HFFc6 (cell line): Measurements from ENCODE around the gene PDSS1. TPM values are rescaled to one million over a fixed set of nuclear protein-coding genes. Genes with fewer than 3 reads are reported as not detected.

Source experiments
- DNase-seq: peaks from one replicate; pipeline ENCODE4 v3.0.0-alpha.2; 2018
- H3K27ac Mint-ChIP-seq: 2 replicates; pipeline ENCODE4 v1.8.0; 2020; ENCODE audit warnings: mild to moderate bottlenecking, mixed read lengths
- H3K27me3 Mint-ChIP-seq: 2 replicates; pipeline ENCODE4 v1.8.0; 2021; ENCODE audit warnings: mild to moderate bottlenecking, moderate library complexity, mixed read lengths; ENCODE audit not compliant: insufficient read depth
- H3K36me3 Mint-ChIP-seq: 2 replicates; pipeline ENCODE4 v1.8.0; 2021; ENCODE audit warnings: low read depth, mixed read lengths
- H3K4me1 Mint-ChIP-seq: 2 replicates; pipeline ENCODE4 v1.8.0; 2020; ENCODE audit warnings: low read depth, mixed read lengths
- H3K4me3 Mint-ChIP-seq: 2 replicates; pipeline ENCODE4 v1.8.0; 2020; ENCODE audit warnings: mild to moderate bottlenecking, moderate library complexity, mixed read lengths
- H3K9me3 Mint-ChIP-seq: 2 replicates; pipeline ENCODE4 v1.8.0; 2020; ENCODE audit warnings: mild to moderate bottlenecking, mixed read lengths
- total RNA-seq, 6 experiments: library from RNA; stranded (reverse); fragmentation: NEBNext Ultra II Directional; extraction: Animal tissue kit (Norgen Biotek cat#: 25700); gene quantifications; 2 replicates in 1 of 6; 3 replicates in 5 of 6; pipeline ENCODE4 v1.2.3, GENCODE V29; 2021
- TF ChIP-seq, protein P1 (sequence below): fragments of 200-600 bp; sonication (generic); IDR thresholded peaks from 2 replicates; pipeline ENCODE4 v1.5.0; 2021; ENCODE audit warnings: antibody characterized with exemption, mild to moderate bottlenecking

The PDSS1 gene
- total RNA-seq, 6 experiments from 2014 or later, result 5.0 to 9.7 (median 7.5) TPM

DNA sequence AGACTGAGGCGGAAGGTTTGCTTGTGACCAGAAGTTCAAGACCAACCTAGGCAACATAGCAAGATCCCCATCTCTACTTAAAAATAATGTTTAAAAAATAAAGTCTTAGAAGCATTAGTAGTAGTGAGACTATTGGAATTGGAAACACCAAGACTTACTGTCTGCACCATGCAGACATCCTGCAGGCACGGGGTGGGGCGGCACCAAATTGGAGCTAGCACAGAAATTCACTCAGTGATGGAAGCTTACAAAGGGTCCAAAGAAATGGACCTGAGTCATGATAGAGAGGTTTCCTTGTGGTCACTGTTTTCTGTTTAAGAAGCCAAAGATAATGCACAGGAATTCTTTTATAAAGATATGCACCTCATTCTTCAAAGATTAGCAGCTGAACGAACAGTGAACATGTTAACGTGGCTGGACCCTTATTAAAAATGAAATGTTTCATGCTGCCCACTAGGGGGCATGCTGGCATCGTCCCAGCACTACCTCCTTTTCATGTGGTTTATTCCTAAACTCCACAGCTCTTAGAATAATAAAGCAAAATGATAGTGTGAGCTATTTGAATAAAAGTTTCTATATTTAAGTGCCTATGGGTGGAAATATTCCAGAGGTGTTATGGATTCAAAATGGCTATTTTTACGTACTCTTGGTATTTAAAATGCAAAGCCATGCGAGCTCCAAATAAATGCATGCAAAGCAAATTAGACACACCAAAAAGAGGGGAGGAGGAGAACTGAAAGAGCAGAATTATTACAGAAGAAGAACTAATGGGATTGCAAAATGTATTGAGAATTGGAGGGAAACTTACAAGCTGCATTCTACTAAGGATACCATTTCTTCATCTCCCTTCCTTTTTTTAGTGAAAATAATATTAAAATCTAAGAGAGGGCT is 28.6 kb downstream of the PDSS1 start:
- DNase-seq, result peak; percentile 49
- no peaks in the 10 kb centered on the region for H3K27me3 Mint-ChIP-seq
- peaks cover 9% of the 10 kb centered on the region; the same call in 1 of the 2 replicates for H3K36me3 Mint-ChIP-seq
- TF ChIP-seq, protein P1, sequence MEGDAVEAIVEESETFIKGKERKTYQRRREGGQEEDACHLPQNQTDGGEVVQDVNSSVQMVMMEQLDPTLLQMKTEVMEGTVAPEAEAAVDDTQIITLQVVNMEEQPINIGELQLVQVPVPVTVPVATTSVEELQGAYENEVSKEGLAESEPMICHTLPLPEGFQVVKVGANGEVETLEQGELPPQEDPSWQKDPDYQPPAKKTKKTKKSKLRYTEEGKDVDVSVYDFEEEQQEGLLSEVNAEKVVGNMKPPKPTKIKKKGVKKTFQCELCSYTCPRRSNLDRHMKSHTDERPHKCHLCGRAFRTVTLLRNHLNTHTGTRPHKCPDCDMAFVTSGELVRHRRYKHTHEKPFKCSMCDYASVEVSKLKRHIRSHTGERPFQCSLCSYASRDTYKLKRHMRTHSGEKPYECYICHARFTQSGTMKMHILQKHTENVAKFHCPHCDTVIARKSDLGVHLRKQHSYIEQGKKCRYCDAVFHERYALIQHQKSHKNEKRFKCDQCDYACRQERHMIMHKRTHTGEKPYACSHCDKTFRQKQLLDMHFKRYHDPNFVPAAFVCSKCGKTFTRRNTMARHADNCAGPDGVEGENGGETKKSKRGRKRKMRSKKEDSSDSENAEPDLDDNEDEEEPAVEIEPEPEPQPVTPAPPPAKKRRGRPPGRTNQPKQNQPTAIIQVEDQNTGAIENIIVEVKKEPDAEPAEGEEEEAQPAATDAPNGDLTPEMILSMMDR, result peak; percentile 95
- H3K4me3 Mint-ChIP-seq, result no peak overlapping the region
- no peak overlapping the region for H3K27ac Mint-ChIP-seq
- H3K9me3 Mint-ChIP-seq, result no peaks in the 10 kb centered on the region
- no peaks in the 10 kb centered on the region; the same call in 1 of the 2 replicates for H3K4me1 Mint-ChIP-seq

DNA sequence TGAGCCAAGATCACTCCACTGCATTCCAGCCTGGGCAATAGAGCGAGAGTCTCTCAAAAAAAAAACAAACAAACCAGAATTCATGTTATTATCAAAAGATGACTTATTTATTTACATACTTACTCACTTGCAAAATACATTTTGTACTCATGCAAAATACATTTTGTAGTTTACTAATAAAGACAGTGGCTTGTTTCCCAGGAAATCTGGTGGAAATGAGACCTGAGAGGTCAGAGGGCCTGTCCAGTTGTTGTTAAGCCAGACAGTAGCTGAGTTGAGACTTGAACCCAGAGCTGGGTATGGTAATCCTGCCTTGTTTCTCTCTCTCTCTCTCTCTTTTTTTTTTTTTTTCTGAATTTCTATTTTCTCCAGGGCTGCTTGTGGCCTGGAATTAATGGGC is 29.5 kb downstream of the PDSS1 start:
- no peaks in the 10 kb centered on the region for H3K9me3 Mint-ChIP-seq
- DNase-seq, result no peak
- TF ChIP-seq, protein P1, result no peak
- H3K4me1 Mint-ChIP-seq, result no peaks in the 10 kb centered on the region; the same call in 1 of the 2 replicates
- H3K36me3 Mint-ChIP-seq, result peaks cover 9% of the 10 kb centered on the region; the same call in 1 of the 2 replicates
- no peaks in the 10 kb centered on the region for H3K27me3 Mint-ChIP-seq
- no peak overlapping the region for H3K4me3 Mint-ChIP-seq
- H3K27ac Mint-ChIP-seq, result no peak overlapping the region

DNA sequence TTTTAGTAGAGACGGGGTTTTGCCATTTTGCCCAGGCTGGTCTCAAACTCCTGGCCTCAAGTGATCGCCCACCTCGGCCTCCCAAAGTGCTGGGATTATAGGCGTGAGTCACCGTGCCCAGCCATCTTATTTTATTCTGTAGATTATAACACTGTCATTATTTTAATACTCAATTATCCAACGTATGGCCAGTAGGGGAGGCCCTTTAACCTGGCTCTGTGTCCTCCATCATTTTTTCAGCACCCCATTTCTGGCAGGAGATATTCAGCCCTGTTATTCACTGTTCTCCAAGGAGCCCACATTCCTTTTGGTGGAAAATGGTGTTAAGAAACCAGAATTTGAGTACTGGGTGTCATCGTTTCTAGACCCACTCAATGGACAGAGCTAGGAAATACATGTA is 31.5 kb downstream of the PDSS1 start:
- DNase-seq, result no peak
- no peaks in the 10 kb centered on the region for H3K9me3 Mint-ChIP-seq
- no peaks in the 10 kb centered on the region for H3K27me3 Mint-ChIP-seq
- peaks cover 9% of the 10 kb centered on the region; the same call in 1 of the 2 replicates for H3K36me3 Mint-ChIP-seq
- H3K27ac Mint-ChIP-seq, result no peak overlapping the region
- TF ChIP-seq, protein P1, result peak; percentile 47
- no peaks in the 10 kb centered on the region; the same call in 1 of the 2 replicates for H3K4me1 Mint-ChIP-seq
- H3K4me3 Mint-ChIP-seq, result no peak overlapping the region

DNA sequence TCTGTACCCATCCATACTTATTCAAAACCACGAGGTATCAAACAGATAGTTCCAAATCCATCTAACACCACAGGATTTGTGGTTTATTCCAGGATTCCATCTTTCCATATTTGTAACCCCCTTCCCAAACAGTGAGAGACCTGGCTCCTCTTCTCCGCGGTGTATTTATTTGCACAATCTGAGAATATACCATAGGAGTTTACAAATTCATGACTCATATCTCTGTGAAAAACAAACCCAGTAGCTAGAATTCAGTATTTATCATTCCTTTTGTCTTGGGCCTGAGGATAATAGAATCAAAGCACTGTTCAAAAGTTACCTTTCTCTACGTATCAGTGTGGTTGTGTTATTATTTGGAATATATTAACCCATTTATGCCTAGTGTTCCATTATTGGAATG is 31.9 kb downstream of the PDSS1 start:
- H3K36me3 Mint-ChIP-seq, result peaks cover 9% of the 10 kb centered on the region; the same call in 1 of the 2 replicates
- no peak overlapping the region for H3K4me3 Mint-ChIP-seq
- H3K9me3 Mint-ChIP-seq, result no peaks in the 10 kb centered on the region
- DNase-seq, result no peak
- TF ChIP-seq, protein P1, result no peak
- H3K4me1 Mint-ChIP-seq, result no peaks in the 10 kb centered on the region; the same call in 1 of the 2 replicates
- no peaks in the 10 kb centered on the region for H3K27me3 Mint-ChIP-seq
- H3K27ac Mint-ChIP-seq, result no peak overlapping the region

DNA sequence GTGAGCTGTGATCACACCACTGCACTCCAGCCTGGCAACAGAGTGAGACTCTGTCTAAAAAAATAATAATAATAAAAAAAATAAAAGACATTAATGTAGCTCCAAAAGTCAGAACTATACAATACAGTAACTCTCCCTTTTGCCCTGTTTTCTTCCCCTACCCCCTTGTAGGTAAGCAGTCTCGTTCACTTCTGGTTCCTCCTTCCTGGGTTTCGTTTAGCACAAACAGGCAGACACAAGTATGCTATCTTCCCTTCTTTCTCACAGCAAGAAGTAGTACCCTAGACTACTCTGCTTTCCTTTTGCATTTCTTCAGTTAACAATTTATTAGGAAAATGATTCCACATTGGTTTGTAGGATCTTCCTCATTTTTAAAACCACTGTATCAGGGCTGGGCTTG is 33.1 kb downstream of the PDSS1 start:
- Mint-ChIP-seq H3K9me3 (no peaks in the 10 kb centered on the region), H3K27ac (no peak overlapping the region), H3K4me1 (no peaks in the 10 kb centered on the region; the same call in 1 of the 2 replicates), H3K4me3 (no peak overlapping the region), H3K36me3 (peaks cover 12% of the 10 kb centered on the region; the same call in 1 of the 2 replicates), H3K27me3 (no peaks in the 10 kb centered on the region)
- no peak for DNase-seq
- TF ChIP-seq, protein P1, result no peak
